ENCODE measurements around the gene RRM2.

Gene RRM2

DNA sequence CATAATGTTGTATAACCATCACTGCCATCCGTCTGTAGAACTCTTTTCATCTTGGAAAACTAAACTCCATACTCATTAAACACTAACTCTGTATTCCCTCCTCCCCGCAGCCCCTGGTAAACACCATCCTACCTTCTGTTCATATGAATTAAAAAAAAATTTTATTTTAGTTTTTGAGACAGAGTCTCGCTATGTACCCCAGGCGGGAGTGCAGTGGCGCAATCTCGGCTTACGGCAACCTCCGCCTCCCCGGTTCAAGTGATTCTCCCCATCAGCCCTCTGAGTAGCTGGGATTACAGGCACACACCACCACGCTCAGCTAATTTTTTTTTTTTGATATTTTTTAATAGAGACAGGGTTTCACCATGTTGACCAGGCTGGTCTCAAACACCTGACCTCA is 52.9 kb downstream of the RRM2 start:
- DNase-seq: no peak

DNA sequence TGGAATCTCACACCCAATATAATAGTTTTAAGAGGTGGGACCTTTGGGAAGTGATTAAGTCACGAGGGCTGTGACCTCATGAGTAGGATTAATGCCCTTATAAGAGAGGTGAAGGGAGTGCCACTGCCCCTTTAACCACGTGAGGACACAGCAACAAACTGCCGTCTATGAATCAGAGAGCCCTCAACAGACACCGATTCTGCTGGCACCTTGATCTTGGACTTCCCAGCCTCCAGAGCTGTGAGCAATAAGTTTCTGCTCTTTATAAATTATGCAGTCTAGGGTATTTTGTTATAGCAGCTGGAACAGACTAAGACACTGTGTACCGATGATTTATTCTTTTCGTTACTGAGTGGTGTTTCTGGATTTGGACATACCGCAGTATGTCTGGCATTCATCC is 56.2 kb downstream of the RRM2 start:
- DNase-seq: no peak

DNA sequence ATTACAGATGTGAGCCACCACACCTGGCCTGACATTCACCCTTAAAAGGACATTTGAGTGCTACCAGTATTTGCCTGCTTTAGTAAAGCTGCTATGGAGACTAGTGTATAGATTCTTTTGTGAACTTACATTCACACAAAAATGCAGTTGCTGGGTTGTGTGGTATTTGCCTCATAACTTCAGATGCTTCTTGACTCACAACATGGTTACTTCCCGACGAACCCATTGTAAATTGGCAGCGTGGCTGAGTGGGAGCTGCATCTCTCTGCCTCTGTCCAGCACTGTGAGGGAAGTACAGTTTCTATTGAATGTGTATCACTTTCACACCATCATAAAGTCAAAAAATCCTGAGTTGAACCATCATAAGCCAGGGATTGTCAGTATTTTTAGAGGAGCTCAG is 56.9 kb downstream of the RRM2 start:
- no peak for DNase-seq

DNA sequence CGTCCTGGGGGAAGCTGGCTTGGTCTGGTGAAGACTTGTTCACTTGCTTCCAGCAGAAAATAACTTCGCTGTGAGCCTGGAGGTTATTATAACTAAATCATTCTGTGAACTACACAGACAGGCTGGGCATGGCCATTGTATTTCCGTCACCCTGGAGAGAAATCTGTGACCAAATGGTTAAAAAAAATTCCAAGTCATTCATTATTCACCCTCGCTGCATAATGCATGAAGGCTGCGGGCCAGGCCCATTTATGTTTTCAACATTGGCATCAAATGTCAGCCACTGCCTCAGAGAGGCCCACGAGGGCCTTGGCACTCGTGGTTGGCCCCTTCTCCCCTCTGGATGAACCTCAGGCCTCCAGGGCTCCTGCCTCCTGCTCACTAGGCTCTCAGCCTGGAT is 57.7 kb downstream of the RRM2 start:
- no peak for DNase-seq

Measured in activated naive CD4-positive, alpha-beta T cell treated with anti-CD3 and anti-CD28 coated beads, Interleukin-2, amount 50 U/mL, for 16 hours (primary cell).